WTC11 (cell line): ENCODE measurements around the gene SLC30A4. TPM values are rescaled to one million over a fixed set of nuclear protein-coding genes. Genes with fewer than 3 reads are reported as not detected.

Source experiments
- ATAC-seq: fragments of 200-7000 bp; cut with Tn5 transposase; 2 replicates; pipeline ENCODE4 v1.10.0; 2021; ENCODE audit warnings: mild to moderate bottlenecking, moderate library complexity
- CTCF ChIA-PET: fragments of 300-600 bp; sonication (Branson Sonifier 250); formaldehyde crosslinking; loops from one replicate; lab custom pipeline; 2021; ENCODE audit warnings: antibody characterized with exemption; lab: Charles Lee
- POLR2A ChIA-PET: fragments of 350-600 bp; sonication (Branson Sonifier 250); formaldehyde crosslinking; loops from one replicate; lab custom pipeline; 2021; ENCODE audit warnings: antibody characterized with exemption; lab: Charles Lee
- DNase-seq: peaks from one replicate; pipeline ENCODE4 v3.0.0; 2021; ENCODE audit warnings: low spot score
- H3K27ac Mint-ChIP-seq: 2 replicates; pipeline ENCODE4 v1.8.0; 2021; ENCODE audit warnings: mixed read lengths
- H3K27me3 Mint-ChIP-seq: 2 replicates; pipeline ENCODE4 v1.8.0; 2021; ENCODE audit warnings: low read depth, mild to moderate bottlenecking, moderate library complexity, mixed read lengths
- H3K36me3 Mint-ChIP-seq: 2 replicates; pipeline ENCODE4 v1.8.0; 2021; ENCODE audit warnings: mixed read lengths
- H3K4me1 Mint-ChIP-seq: 2 replicates; pipeline ENCODE4 v1.8.0; 2022; ENCODE audit warnings: mixed read lengths
- H3K4me3 Mint-ChIP-seq: 2 replicates; pipeline ENCODE4 v1.8.0; 2021; ENCODE audit warnings: mild to moderate bottlenecking, moderate library complexity, mixed read lengths
- H3K9me3 Mint-ChIP-seq: 2 replicates; pipeline ENCODE4 v1.8.0; 2021; ENCODE audit warnings: mixed read lengths
- ATF1 ChIP-seq: sonication (generic); formaldehyde crosslinking; IDR thresholded peaks from 2 replicates; pipeline ENCODE4 v1.8.1; 2023; ENCODE audit warnings: mild to moderate bottlenecking, moderate library complexity, missing genetic modification reagents
- EMX1 ChIP-seq: fragments of 250-450 bp; sonication (Bioruptor Pico); IDR thresholded peaks from 2 replicates; pipeline ENCODE4 v1.8.0; 2021; ENCODE audit warnings: mild to moderate bottlenecking
- ETV6 ChIP-seq: sonication (generic); formaldehyde crosslinking; IDR thresholded peaks from 2 replicates; pipeline ENCODE4 v1.8.1; 2022; ENCODE audit warnings: mild to moderate bottlenecking, missing genetic modification reagents
- GABPB1 ChIP-seq: sonication (generic); formaldehyde crosslinking; IDR thresholded peaks from 2 replicates; pipeline ENCODE4 v1.8.1; 2023; ENCODE audit warnings: mild to moderate bottlenecking, missing genetic modification reagents
- HMGA2 ChIP-seq: fragments of 250-450 bp; sonication (Bioruptor Pico); IDR thresholded peaks from 2 replicates; pipeline ENCODE4 v1.4.0; 2021; ENCODE audit warnings: mild to moderate bottlenecking, moderate library complexity
- TEAD1 ChIP-seq: sonication (generic); formaldehyde crosslinking; IDR thresholded peaks from 2 replicates; pipeline ENCODE4 v1.8.0; 2022; ENCODE audit warnings: mild to moderate bottlenecking, missing genetic modification reagents
- ZNF396 ChIP-seq: fragments of 250-450 bp; sonication (Bioruptor Pico); IDR thresholded peaks from 2 replicates; pipeline ENCODE4 v1.8.0; 2021; ENCODE audit warnings: mild to moderate bottlenecking, moderate library complexity, borderline replicate concordance
- ZNF416 ChIP-seq: fragments of 250-450 bp; sonication (Bioruptor Pico); IDR thresholded peaks from 2 replicates; pipeline ENCODE4 v1.9.0; 2021; ENCODE audit warnings: mild to moderate bottlenecking, inconsistent platforms
- total RNA-seq: library from RNA; stranded (reverse); gene quantifications from 3 replicates; pipeline ENCODE4 v1.2.3, GENCODE V29; 2021
- TF ChIP-seq, protein P1 (sequence below): sonication (generic); formaldehyde crosslinking; IDR thresholded peaks from 2 replicates; pipeline ENCODE4 v1.8.0; 2022; ENCODE audit warnings: missing genetic modification reagents
- TF ChIP-seq, protein P2 (sequence below): sonication (generic); formaldehyde crosslinking; IDR thresholded peaks from 2 replicates; pipeline ENCODE4 v1.8.0; 2022; ENCODE audit warnings: mild to moderate bottlenecking, missing genetic modification reagents
- TF ChIP-seq, protein P3 (sequence below): sonication (generic); formaldehyde crosslinking; IDR thresholded peaks from 2 replicates; pipeline ENCODE4 v1.8.1; 2023; ENCODE audit warnings: mild to moderate bottlenecking, missing genetic modification reagents
- TF ChIP-seq, protein P4 (sequence below): sonication (generic); formaldehyde crosslinking; IDR thresholded peaks from 2 replicates; pipeline ENCODE4 v1.8.0; 2023; ENCODE audit warnings: missing genetic modification reagents, mild to moderate bottlenecking, borderline replicate concordance
- TF ChIP-seq, protein P5 (sequence below): fragments of 250-450 bp; sonication (Bioruptor Pico); IDR thresholded peaks from 2 replicates; pipeline ENCODE4 v1.9.0; 2021; ENCODE audit warnings: mild to moderate bottlenecking
- TF ChIP-seq, protein P6 (sequence below): fragments of 200-600 bp; IDR thresholded peaks from 2 replicates; pipeline ENCODE4 v1.8.0; 2022; ENCODE audit warnings: antibody characterized with exemption
- TF ChIP-seq, protein P7 (sequence below): sonication (generic); formaldehyde crosslinking; conservative IDR thresholded peaks from 2 replicates; pipeline ENCODE4 v1.8.1; 2022; ENCODE audit warnings: mild to moderate bottlenecking, missing genetic modification reagents

SLC30A4 gene
- total RNA-seq, 1 experiment from 2014 or later, result 0.04 TPM

DNA sequence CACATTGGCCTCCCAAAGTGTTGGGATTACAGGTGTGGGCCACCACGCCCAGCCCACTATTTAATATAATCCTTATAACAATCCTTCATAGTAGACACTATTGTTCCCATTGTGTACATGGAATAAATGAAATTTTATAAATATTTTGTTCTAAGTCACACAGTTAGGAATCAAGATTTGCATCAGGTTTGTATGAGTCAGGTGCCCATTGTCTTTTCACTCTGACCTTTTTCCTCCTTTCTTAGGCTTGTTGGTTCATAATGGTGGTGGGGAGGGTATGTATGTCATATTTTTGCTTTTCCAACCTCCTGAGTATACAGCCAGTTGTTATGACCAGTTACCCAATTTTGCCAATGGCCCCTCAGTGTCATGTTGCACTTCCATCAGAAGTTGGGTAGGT lies 18.0 kb upstream of the SLC30A4 start:
- no peaks in the 10 kb centered on the region for H3K9me3 Mint-ChIP-seq
- H3K4me1 Mint-ChIP-seq, result peaks cover 5% of the 10 kb centered on the region
- DNase-seq (no peak), ATAC-seq (no peak)
- H3K27ac Mint-ChIP-seq, result no peak overlapping the region
- TF ChIP-seq, protein P1, sequence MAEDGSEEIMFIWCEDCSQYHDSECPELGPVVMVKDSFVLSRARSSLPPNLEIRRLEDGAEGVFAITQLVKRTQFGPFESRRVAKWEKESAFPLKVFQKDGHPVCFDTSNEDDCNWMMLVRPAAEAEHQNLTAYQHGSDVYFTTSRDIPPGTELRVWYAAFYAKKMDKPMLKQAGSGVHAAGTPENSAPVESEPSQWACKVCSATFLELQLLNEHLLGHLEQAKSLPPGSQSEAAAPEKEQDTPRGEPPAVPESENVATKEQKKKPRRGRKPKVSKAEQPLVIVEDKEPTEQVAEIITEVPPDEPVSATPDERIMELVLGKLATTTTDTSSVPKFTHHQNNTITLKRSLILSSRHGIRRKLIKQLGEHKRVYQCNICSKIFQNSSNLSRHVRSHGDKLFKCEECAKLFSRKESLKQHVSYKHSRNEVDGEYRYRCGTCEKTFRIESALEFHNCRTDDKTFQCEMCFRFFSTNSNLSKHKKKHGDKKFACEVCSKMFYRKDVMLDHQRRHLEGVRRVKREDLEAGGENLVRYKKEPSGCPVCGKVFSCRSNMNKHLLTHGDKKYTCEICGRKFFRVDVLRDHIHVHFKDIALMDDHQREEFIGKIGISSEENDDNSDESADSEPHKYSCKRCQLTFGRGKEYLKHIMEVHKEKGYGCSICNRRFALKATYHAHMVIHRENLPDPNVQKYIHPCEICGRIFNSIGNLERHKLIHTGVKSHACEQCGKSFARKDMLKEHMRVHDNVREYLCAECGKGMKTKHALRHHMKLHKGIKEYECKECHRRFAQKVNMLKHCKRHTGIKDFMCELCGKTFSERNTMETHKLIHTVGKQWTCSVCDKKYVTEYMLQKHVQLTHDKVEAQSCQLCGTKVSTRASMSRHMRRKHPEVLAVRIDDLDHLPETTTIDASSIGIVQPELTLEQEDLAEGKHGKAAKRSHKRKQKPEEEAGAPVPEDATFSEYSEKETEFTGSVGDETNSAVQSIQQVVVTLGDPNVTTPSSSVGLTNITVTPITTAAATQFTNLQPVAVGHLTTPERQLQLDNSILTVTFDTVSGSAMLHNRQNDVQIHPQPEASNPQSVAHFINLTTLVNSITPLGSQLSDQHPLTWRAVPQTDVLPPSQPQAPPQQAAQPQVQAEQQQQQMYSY (CRISPR knock-in tag), result no peak
- TF ChIP-seq, protein P2, sequence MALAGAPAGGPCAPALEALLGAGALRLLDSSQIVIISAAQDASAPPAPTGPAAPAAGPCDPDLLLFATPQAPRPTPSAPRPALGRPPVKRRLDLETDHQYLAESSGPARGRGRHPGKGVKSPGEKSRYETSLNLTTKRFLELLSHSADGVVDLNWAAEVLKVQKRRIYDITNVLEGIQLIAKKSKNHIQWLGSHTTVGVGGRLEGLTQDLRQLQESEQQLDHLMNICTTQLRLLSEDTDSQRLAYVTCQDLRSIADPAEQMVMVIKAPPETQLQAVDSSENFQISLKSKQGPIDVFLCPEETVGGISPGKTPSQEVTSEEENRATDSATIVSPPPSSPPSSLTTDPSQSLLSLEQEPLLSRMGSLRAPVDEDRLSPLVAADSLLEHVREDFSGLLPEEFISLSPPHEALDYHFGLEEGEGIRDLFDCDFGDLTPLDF (CRISPR knock-in tag), result no peak
- TF ChIP-seq ZNF416 (CRISPR knock-in tag) (no peak), ATF1 (no peak), TEAD1 (CRISPR knock-in tag) (no peak), GABPB1 (CRISPR knock-in tag) (no peak), ZNF396 (CRISPR knock-in tag) (no peak), EMX1 (CRISPR knock-in tag) (no peak), ETV6 (CRISPR knock-in tag) (no peak), HMGA2 (CRISPR knock-in tag) (no peak)
- TF ChIP-seq, protein P3, sequence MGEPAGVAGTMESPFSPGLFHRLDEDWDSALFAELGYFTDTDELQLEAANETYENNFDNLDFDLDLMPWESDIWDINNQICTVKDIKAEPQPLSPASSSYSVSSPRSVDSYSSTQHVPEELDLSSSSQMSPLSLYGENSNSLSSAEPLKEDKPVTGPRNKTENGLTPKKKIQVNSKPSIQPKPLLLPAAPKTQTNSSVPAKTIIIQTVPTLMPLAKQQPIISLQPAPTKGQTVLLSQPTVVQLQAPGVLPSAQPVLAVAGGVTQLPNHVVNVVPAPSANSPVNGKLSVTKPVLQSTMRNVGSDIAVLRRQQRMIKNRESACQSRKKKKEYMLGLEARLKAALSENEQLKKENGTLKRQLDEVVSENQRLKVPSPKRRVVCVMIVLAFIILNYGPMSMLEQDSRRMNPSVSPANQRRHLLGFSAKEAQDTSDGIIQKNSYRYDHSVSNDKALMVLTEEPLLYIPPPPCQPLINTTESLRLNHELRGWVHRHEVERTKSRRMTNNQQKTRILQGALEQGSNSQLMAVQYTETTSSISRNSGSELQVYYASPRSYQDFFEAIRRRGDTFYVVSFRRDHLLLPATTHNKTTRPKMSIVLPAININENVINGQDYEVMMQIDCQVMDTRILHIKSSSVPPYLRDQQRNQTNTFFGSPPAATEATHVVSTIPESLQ (CRISPR knock-in tag), result no peak
- TF ChIP-seq, protein P4, sequence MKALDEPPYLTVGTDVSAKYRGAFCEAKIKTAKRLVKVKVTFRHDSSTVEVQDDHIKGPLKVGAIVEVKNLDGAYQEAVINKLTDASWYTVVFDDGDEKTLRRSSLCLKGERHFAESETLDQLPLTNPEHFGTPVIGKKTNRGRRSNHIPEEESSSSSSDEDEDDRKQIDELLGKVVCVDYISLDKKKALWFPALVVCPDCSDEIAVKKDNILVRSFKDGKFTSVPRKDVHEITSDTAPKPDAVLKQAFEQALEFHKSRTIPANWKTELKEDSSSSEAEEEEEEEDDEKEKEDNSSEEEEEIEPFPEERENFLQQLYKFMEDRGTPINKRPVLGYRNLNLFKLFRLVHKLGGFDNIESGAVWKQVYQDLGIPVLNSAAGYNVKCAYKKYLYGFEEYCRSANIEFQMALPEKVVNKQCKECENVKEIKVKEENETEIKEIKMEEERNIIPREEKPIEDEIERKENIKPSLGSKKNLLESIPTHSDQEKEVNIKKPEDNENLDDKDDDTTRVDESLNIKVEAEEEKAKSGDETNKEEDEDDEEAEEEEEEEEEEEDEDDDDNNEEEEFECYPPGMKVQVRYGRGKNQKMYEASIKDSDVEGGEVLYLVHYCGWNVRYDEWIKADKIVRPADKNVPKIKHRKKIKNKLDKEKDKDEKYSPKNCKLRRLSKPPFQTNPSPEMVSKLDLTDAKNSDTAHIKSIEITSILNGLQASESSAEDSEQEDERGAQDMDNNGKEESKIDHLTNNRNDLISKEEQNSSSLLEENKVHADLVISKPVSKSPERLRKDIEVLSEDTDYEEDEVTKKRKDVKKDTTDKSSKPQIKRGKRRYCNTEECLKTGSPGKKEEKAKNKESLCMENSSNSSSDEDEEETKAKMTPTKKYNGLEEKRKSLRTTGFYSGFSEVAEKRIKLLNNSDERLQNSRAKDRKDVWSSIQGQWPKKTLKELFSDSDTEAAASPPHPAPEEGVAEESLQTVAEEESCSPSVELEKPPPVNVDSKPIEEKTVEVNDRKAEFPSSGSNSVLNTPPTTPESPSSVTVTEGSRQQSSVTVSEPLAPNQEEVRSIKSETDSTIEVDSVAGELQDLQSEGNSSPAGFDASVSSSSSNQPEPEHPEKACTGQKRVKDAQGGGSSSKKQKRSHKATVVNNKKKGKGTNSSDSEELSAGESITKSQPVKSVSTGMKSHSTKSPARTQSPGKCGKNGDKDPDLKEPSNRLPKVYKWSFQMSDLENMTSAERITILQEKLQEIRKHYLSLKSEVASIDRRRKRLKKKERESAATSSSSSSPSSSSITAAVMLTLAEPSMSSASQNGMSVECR (CRISPR knock-in tag), result no peak
- TF ChIP-seq, protein P5, sequence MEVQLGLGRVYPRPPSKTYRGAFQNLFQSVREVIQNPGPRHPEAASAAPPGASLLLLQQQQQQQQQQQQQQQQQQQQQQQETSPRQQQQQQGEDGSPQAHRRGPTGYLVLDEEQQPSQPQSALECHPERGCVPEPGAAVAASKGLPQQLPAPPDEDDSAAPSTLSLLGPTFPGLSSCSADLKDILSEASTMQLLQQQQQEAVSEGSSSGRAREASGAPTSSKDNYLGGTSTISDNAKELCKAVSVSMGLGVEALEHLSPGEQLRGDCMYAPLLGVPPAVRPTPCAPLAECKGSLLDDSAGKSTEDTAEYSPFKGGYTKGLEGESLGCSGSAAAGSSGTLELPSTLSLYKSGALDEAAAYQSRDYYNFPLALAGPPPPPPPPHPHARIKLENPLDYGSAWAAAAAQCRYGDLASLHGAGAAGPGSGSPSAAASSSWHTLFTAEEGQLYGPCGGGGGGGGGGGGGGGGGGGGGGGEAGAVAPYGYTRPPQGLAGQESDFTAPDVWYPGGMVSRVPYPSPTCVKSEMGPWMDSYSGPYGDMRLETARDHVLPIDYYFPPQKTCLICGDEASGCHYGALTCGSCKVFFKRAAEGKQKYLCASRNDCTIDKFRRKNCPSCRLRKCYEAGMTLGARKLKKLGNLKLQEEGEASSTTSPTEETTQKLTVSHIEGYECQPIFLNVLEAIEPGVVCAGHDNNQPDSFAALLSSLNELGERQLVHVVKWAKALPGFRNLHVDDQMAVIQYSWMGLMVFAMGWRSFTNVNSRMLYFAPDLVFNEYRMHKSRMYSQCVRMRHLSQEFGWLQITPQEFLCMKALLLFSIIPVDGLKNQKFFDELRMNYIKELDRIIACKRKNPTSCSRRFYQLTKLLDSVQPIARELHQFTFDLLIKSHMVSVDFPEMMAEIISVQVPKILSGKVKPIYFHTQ (CRISPR knock-in tag), result no peak
- TF ChIP-seq, protein P6, sequence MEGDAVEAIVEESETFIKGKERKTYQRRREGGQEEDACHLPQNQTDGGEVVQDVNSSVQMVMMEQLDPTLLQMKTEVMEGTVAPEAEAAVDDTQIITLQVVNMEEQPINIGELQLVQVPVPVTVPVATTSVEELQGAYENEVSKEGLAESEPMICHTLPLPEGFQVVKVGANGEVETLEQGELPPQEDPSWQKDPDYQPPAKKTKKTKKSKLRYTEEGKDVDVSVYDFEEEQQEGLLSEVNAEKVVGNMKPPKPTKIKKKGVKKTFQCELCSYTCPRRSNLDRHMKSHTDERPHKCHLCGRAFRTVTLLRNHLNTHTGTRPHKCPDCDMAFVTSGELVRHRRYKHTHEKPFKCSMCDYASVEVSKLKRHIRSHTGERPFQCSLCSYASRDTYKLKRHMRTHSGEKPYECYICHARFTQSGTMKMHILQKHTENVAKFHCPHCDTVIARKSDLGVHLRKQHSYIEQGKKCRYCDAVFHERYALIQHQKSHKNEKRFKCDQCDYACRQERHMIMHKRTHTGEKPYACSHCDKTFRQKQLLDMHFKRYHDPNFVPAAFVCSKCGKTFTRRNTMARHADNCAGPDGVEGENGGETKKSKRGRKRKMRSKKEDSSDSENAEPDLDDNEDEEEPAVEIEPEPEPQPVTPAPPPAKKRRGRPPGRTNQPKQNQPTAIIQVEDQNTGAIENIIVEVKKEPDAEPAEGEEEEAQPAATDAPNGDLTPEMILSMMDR, result no peak
- TF ChIP-seq, protein P7, sequence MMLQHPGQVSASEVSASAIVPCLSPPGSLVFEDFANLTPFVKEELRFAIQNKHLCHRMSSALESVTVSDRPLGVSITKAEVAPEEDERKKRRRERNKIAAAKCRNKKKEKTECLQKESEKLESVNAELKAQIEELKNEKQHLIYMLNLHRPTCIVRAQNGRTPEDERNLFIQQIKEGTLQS (CRISPR knock-in tag), result no peak
- CTCF ChIA-PET, result interaction anchor here (1.3 kb wide), 1 partner anchor 34 kb away, joined by 5 read pairs; no protein-coding TSS in a partner anchor
- peaks cover 6% of the 10 kb centered on the region; the same call in 1 of the 2 replicates for H3K27me3 Mint-ChIP-seq
- H3K36me3 Mint-ChIP-seq, result no peaks in the 10 kb centered on the region
- H3K4me3 Mint-ChIP-seq, result no peak overlapping the region
- POLR2A ChIA-PET, result no interaction called here
